PC-9 (cell line): ENCODE measurements around the gene CRYL1. TPM values are rescaled to one million over a fixed set of nuclear protein-coding genes. Genes with fewer than 3 reads are reported as not detected.

Source experiments
- BruUV-seq: library from RNA; stranded (reverse); fragments of 400-500 nt; replicated peaks from 2 replicates; lab custom pipeline; 2021; lab: Mats Ljungman, UMichigan
- CTCF ChIA-PET: fragments of 300-600 bp; sonication (Branson Sonifier 250); formaldehyde crosslinking; loops from one replicate; lab custom pipeline; 2022; ENCODE audit warnings: antibody characterized with exemption; lab: Charles Lee
- POLR2A ChIA-PET: fragments of 300-600 bp; sonication (Branson Sonifier 250); formaldehyde crosslinking; loops from one replicate; lab custom pipeline; 2022; ENCODE audit warnings: antibody characterized with exemption; ENCODE audit not compliant: unreplicated experiment; lab: Charles Lee
- DNase-seq, 2 experiments: peaks; one replicate each; pipeline versions ENCODE4 v3.0.0 to v3.0.0-alpha.2; 2015 to 2022; ENCODE audit warnings: mixed read lengths in 1 of 2
- H2AFZ ChIP-seq: fragments of 200-600 bp; sonication (generic); 2 replicates; pipeline ENCODE4 v1.8.1; 2017; ENCODE audit warnings: antibody characterized with exemption
- H3F3A ChIP-seq: fragments of 200-600 bp; sonication (generic); 2 replicates; pipeline ENCODE4 v1.8.1; 2017; ENCODE audit warnings: antibody characterized with exemption, mild to moderate bottlenecking, low read depth; ENCODE audit not compliant: insufficient read depth
- H3K27ac ChIP-seq: fragments of 200-600 bp; sonication (generic); 2 replicates; pipeline ENCODE4 v1.6.1; 2016; ENCODE audit warnings: mixed run types
- H3K27me3 ChIP-seq: fragments of 200-600 bp; sonication (generic); 2 replicates; pipeline ENCODE4 v1.6.1; 2016; ENCODE audit warnings: low read depth, mixed run types; ENCODE audit not compliant: insufficient read depth
- H3K36me3 ChIP-seq: fragments of 200-600 bp; sonication (generic); 2 replicates; pipeline ENCODE4 v1.6.1; 2016; ENCODE audit warnings: low read depth, mixed run types
- H3K4me1 ChIP-seq: fragments of 200-600 bp; sonication (generic); replicated peaks from 2 replicates; pipeline ENCODE4 v1.6.1; 2016; ENCODE audit warnings: mixed run types; ENCODE audit not compliant: insufficient read depth
- H3K4me2 ChIP-seq: fragments of 200-600 bp; sonication (generic); 2 replicates; pipeline ENCODE4 v1.6.1; 2017; ENCODE audit warnings: mixed run types
- H3K4me3 ChIP-seq: fragments of 200-600 bp; sonication (generic); 2 replicates; pipeline ENCODE4 v1.6.1; 2016; ENCODE audit warnings: mixed run types
- H3K79me2 ChIP-seq: fragments of 200-600 bp; sonication (generic); 2 replicates; pipeline ENCODE4 v1.6.1; 2017; ENCODE audit warnings: low read depth, mixed run types
- H3K9me2 ChIP-seq: fragments of 200-600 bp; sonication (generic); 2 replicates; pipeline ENCODE4 v1.8.1; 2017; ENCODE audit warnings: mild to moderate bottlenecking; ENCODE audit not compliant: insufficient read depth
- H3K9me3 ChIP-seq: fragments of 200-600 bp; sonication (generic); 2 replicates; pipeline ENCODE4 v1.8.1; 2016; ENCODE audit warnings: low read depth; ENCODE audit not compliant: insufficient read depth
- H4K20me1 ChIP-seq: fragments of 200-600 bp; sonication (generic); 2 replicates; pipeline ENCODE4 v1.8.1; 2017; ENCODE audit not compliant: insufficient read depth
- CTCF ChIP-seq: fragments of 200-600 bp; sonication (generic); conservative IDR thresholded peaks from 2 replicates; pipeline ENCODE4 v1.6.1; 2017; ENCODE audit warnings: mixed run types, antibody characterized with exemption, mild to moderate bottlenecking, moderate library complexity
- EZH2 ChIP-seq: fragments of 200-600 bp; sonication (generic); IDR thresholded peaks from 2 replicates; pipeline ENCODE4 v1.8.0; 2017; ENCODE audit warnings: antibody characterized with exemption, low read depth
- intact Hi-C: fragments of 100-400 bp; cut with micrococcal nuclease; formaldehyde crosslinking; loops from one replicate; pipeline ENCODE4 v1.10.0; 2022; ENCODE audit not compliant: unreplicated experiment
- total RNA-seq: library from RNA; stranded (reverse); gene quantifications from 2 replicates; pipeline ENCODE4 v1.2.3, GENCODE V29; 2021

Gene CRYL1
- total RNA-seq, 1 experiment from 2014 or later, result 8.7 TPM

- no peaks in the 10 kb centered on the region for H3K79me2 ChIP-seq
- H3K27ac ChIP-seq, result peak overlapping the region; percentile 53; the same call in 1 of the 2 replicates
- H3F3A ChIP-seq, result peaks cover 14% of the 10 kb centered on the region; the same call in 1 of the 2 replicates
- peak overlapping the region; percentile 95 for H3K4me2 ChIP-seq
- TF ChIP-seq CTCF, result no peak
- TF ChIP-seq EZH2, result no peak
- H3K4me1 ChIP-seq, result peaks cover 8% of the 10 kb centered on the region
- DNase-seq, result no peak
- intact Hi-C loops, result loop anchor here (2.0 kb wide), 1 partner anchor 40 kb away; the partner anchor contains the start of gene IFT88
- peak overlapping the region; percentile 99 for H2AFZ ChIP-seq
- POLR2A ChIA-PET, result no interaction called here
- CTCF ChIA-PET, result interaction anchor here (0.6 kb wide), 1 partner anchor 310 kb away, joined by 4 read pairs; no protein-coding TSS in a partner anchor
- no TSS peak for BruUV-seq
- no peaks in the 10 kb centered on the region for H3K27me3 ChIP-seq
- H3K4me3 ChIP-seq, result peak overlapping the region; percentile 71
- no peaks in the 10 kb centered on the region for H4K20me1 ChIP-seq
- no peaks in the 10 kb centered on the region for H3K9me2 ChIP-seq
- no peaks in the 10 kb centered on the region for H3K9me3 ChIP-seq
- no peaks in the 10 kb centered on the region for H3K36me3 ChIP-seq
These were observed 1.0 kb upstream of the CRYL1 start for GRCh38 chr13:20526664-20527063.

DNA sequence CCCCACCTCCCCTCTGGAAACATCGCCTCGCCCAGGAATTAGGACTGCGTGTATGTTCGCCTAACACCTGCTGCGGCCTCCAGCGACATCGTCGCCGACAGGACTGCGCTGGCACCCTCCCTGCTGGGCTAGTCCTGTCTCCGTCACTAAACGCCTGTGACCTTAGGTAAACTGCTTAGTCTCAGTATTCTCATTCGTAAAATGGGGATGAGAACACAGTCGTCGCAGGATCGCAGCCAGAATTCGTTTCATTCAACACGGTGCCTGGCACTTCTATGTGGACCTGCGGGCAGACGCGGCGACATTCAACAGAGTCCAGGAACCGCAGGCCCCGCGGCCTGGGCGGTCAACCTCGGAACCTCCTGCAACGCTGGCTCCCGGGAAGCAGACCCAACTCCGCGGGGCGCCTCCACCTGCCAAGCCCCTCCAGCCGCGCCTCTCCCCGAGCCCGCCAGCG, 485 bp downstream of the CRYL1 start:
- Histone ChIP-seq H3K9me3 (no peaks in the 10 kb centered on the region), H4K20me1 (no peaks in the 10 kb centered on the region), H3K36me3 (no peaks in the 10 kb centered on the region), H3K27me3 (no peaks in the 10 kb centered on the region), H3K9me2 (no peaks in the 10 kb centered on the region), H3K79me2 (no peaks in the 10 kb centered on the region), H2AFZ (peak overlapping the region; percentile 99), H3K27ac (no peak overlapping the region), H3F3A (peaks cover 17% of the 10 kb centered on the region; the same call in 1 of the 2 replicates), H3K4me1 (peaks cover 8% of the 10 kb centered on the region), H3K4me3 (peak overlapping the region; percentile 71), H3K4me2 (peak overlapping the region; percentile 95)
- BruUV-seq, result no TSS peak
- ChIA-PET POLR2A (interaction anchor here (0.6 to 0.7 kb wide), 2 partner anchors 146 to 593 kb away, joined by 7 read pairs; no protein-coding TSS in a partner anchor), CTCF (no interaction called here)
- intact Hi-C loops, result no loop called here
- DNase-seq, result no peak
- no peak for TF ChIP-seq CTCF
- TF ChIP-seq EZH2, result no peak

DNA sequence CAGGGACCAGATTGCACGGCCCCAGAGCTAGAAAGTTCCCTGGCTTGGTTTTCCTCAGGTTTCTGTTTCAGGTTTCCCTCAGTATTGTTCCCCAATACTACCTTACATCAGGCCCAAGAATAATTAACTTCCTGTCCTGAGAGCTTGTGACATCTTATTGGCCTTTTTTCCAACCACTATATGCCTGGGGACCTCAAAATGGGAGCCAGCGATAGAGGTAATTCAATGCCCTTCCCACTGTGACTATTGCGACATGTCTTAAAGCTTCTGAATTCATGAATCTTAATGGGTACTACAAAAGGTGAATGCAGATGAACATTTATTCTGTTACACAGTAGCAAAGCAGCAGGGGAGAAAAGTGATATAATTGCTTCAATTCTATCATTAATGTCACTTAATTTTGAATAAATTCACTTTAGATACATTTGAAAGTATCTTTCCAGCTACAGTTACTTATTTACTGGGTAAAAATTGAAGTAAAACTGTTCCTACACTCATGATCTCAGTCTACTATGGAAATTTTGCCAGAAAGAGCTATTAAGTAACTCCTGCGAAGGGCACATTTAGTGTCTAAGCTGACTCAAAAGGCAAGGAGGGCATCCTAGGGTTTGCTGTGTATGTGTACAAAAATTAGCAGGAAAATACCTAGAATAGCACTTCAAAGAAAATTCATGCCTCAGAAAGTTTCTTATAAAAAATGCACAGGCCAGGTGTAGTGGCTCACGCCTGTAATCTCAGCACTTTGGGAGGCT, 4.1 kb downstream of the CRYL1 start:
- H3K36me3 ChIP-seq, result no peaks in the 10 kb centered on the region
- intact Hi-C loops, result no loop called here
- H3K4me2 ChIP-seq, result no peak overlapping the region
- H3F3A ChIP-seq, result peaks cover 13% of the 10 kb centered on the region; the same call in 1 of the 2 replicates
- H3K27me3 ChIP-seq, result no peaks in the 10 kb centered on the region
- TF ChIP-seq EZH2, result no peak
- no peak for TF ChIP-seq CTCF
- ChIA-PET CTCF (interaction anchor here (0.6 kb wide), 1 partner anchor 658 kb away, joined by 8 read pairs; no protein-coding TSS in a partner anchor), POLR2A (no interaction called here)
- H3K9me2 ChIP-seq, result no peaks in the 10 kb centered on the region
- peaks cover 4% of the 10 kb centered on the region; the same call in 1 of the 2 replicates for H3K4me1 ChIP-seq
- H2AFZ ChIP-seq, result no peak overlapping the region
- no peaks in the 10 kb centered on the region for H3K79me2 ChIP-seq
- no peak overlapping the region for H3K4me3 ChIP-seq
- no peaks in the 10 kb centered on the region for H4K20me1 ChIP-seq
- no TSS peak for BruUV-seq
- no peak for DNase-seq
- no peaks in the 10 kb centered on the region for H3K9me3 ChIP-seq
- no peak overlapping the region for H3K27ac ChIP-seq
